NCI-H1694 treated with DMSO at 0.1 percent for 48 hours (cell line): ENCODE results near the gene VAX1.
"Not testable (repeated sequence)": the region's sequence is repeated elsewhere in the genome, so short reads cannot be mapped to it uniquely, and the experiment has no call there.

Source experiments
- DNase-seq: peaks from one replicate; lab custom pipeline; 2025; lab: John Stamatoyannopoulos, UW

VAX1 gene

GRCh38 chr10:117137911-117138642 lies at the start of gene VAX1:
Gene VAX1 (minus strand): TSS chr10:117138270. CDS start chr10:117138056, 214 bp downstream.
- DNase-seq: no peak

GRCh38 chr10:117186832-117187615 lies 49.0 kb upstream of the VAX1 start:
- DNase-seq: no peak

- DNase-seq: not testable (repeated sequence)
Measured at GRCh38 chr10:117185817-117186216, 47.7 kb upstream of the VAX1 start.

- no peak for DNase-seq
Measured at GRCh38 chr10:117184821-117185220, 46.8 kb upstream of the VAX1 start.

GRCh38 chr10:117184296-117184695 lies 46.2 kb upstream of the VAX1 start:
- no peak for DNase-seq

GRCh38 chr10:117178190-117178589 lies 40.1 kb upstream of the VAX1 start:
- DNase-seq: no peak

- peak; percentile 22 for DNase-seq
Measured at GRCh38 chr10:117175901-117176534, 37.9 kb upstream of the VAX1 start.

GRCh38 chr10:117175215-117175900 lies 37.3 kb upstream of the VAX1 start:
- DNase-seq: no peak

GRCh38 chr10:117174439-117175214 lies 36.6 kb upstream of the VAX1 start:
- peak; percentile 33 for DNase-seq

GRCh38 chr10:117170244-117170643 lies 32.2 kb upstream of the VAX1 start:
- DNase-seq: no peak

- DNase-seq: no peak
Measured at GRCh38 chr10:117169480-117169879, 31.4 kb upstream of the VAX1 start.

GRCh38 chr10:117168729-117169128 lies 30.7 kb upstream of the VAX1 start:
- DNase-seq: no peak

- DNase-seq: no peak
Measured at GRCh38 chr10:117167789-117168674, 30.0 kb upstream of the VAX1 start.

GRCh38 chr10:117167346-117167788 lies 29.3 kb upstream of the VAX1 start:
- no peak for DNase-seq

GRCh38 chr10:117166418-117167345 lies 28.6 kb upstream of the VAX1 start:
- no peak for DNase-seq

- DNase-seq: no peak
Measured at GRCh38 chr10:117165538-117166417, 27.7 kb upstream of the VAX1 start.

- DNase-seq: no peak
Measured at GRCh38 chr10:117164592-117165537, 26.8 kb upstream of the VAX1 start.
